Transverse colon (tissue), 3 donors: Measurements from ENCODE around the gene PDZD8.

Source experiments
- POLR2A ChIP-seq: fragments of 450-650 bp; IDR thresholded peaks from one replicate; pipeline ENCODE4 v1.6.1; 2016; ENCODE audit warnings: antibody characterized with exemption, mild to moderate bottlenecking, moderate library complexity
- TF ChIP-seq, protein P1 (sequence below), 5 experiments: fragments of 200-600 bp in 3 of 5; fragments of 450-650 bp in 2 of 5; sonication (generic) in 3 of 5; IDR thresholded peaks; 1 replicate in 2 of 5; 2 replicates in 3 of 5; pipeline ENCODE4 v1.5.1; 2016 to 2017; ENCODE audit warnings: antibody characterized with exemption in 5 of 5, inconsistent platforms in 3 of 5, mild to moderate bottlenecking in 2 of 5, moderate library complexity in 1 of 5

DNA sequence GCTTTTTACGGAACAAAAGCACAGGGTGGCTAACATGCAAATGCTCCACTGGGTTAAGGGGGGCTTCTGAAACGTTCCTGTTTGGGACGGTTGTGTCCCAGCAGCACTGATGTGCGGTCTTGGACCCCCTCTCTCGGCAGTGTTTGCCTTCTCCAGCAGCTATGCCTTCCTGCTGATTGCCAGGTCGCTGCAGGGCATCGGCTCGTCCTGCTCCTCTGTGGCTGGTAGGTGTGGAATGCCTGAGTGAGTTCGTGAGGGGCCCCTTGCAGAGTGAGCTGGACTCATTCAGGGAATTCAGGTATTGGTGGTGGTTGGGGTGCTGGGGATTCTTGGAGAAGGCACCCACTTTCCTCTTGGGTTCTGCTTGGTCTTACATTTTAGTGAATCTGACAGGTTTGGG is 121.3 kb downstream of the PDZD8 start:
- no peak for TF ChIP-seq POLR2A
- TF ChIP-seq, protein P1, sequence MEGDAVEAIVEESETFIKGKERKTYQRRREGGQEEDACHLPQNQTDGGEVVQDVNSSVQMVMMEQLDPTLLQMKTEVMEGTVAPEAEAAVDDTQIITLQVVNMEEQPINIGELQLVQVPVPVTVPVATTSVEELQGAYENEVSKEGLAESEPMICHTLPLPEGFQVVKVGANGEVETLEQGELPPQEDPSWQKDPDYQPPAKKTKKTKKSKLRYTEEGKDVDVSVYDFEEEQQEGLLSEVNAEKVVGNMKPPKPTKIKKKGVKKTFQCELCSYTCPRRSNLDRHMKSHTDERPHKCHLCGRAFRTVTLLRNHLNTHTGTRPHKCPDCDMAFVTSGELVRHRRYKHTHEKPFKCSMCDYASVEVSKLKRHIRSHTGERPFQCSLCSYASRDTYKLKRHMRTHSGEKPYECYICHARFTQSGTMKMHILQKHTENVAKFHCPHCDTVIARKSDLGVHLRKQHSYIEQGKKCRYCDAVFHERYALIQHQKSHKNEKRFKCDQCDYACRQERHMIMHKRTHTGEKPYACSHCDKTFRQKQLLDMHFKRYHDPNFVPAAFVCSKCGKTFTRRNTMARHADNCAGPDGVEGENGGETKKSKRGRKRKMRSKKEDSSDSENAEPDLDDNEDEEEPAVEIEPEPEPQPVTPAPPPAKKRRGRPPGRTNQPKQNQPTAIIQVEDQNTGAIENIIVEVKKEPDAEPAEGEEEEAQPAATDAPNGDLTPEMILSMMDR (IDR thresholded peaks at IDR 0.05), result no peak
